ENCODE results near the gene TRMT10C. TPM values are rescaled to one million over a fixed set of nuclear protein-coding genes. Genes with fewer than 3 reads are reported as not detected.
"Not testable (repeated sequence)": the region's sequence is repeated elsewhere in the genome, so short reads cannot be mapped to it uniquely, and the experiment has no call there.

Gene TRMT10C
- total RNA-seq, 1 experiment from 2014 or later: 32.5 TPM

- Mint-ChIP-seq H3K27ac (ENCODE audit: low read depth, unreplicated experiment) (no peak overlapping the region), H3K4me3 (ENCODE audit: unreplicated experiment) (no peak overlapping the region), H3K36me3 (ENCODE audit: insufficient read depth, unreplicated experiment) (no peaks in the 10 kb centered on the region), H3K4me1 (ENCODE audit: insufficient read depth, unreplicated experiment) (no peaks in the 10 kb centered on the region), H3K9me3 (ENCODE audit: unreplicated experiment) (no peaks in the 10 kb centered on the region), H3K27me3 (ENCODE audit: insufficient read depth, unreplicated experiment) (no peaks in the 10 kb centered on the region)
- no peak for DNase-seq (ENCODE audit: unreplicated experiment)
- ChIA-PET CTCF (interaction anchor here (0.6 to 0.7 kb wide), 3 partner anchors 35 to 353 kb away, joined by 3 read pairs; no protein-coding TSS in a partner anchor), POLR2A (no interaction called here)
- intact Hi-C loops (cut with micrococcal nuclease): no loop called here
- BruUV-seq (replicated peaks): no TSS peak
- no peak for TF ChIP-seq CTCF (IDR thresholded peaks at IDR 0.05; ENCODE audit: unreplicated experiment)
Measured at GRCh38 chr3:101548527-101549105, 13.1 kb upstream of the TRMT10C start.

- DNase-seq (ENCODE audit: unreplicated experiment): no peak
- CTCF ChIA-PET: no interaction called here
- intact Hi-C loops (cut with micrococcal nuclease): no loop called here
- TF ChIP-seq CTCF (IDR thresholded peaks at IDR 0.05; ENCODE audit: unreplicated experiment): no peak
- H3K4me3 Mint-ChIP-seq (ENCODE audit: unreplicated experiment): no peak overlapping the region
- no peak overlapping the region for H3K27ac Mint-ChIP-seq (ENCODE audit: low read depth, unreplicated experiment)
- POLR2A ChIA-PET: no interaction called here
- no peaks in the 10 kb centered on the region for H3K27me3 Mint-ChIP-seq (ENCODE audit: insufficient read depth, unreplicated experiment)
- H3K9me3 Mint-ChIP-seq (ENCODE audit: unreplicated experiment): no peaks in the 10 kb centered on the region
- no peaks in the 10 kb centered on the region for H3K4me1 Mint-ChIP-seq (ENCODE audit: insufficient read depth, unreplicated experiment)
- no peaks in the 10 kb centered on the region for H3K36me3 Mint-ChIP-seq (ENCODE audit: insufficient read depth, unreplicated experiment)
- BruUV-seq (replicated peaks): no TSS peak
Measured at GRCh38 chr3:101549473-101549872, 12.2 kb upstream of the TRMT10C start.

- H3K4me3 Mint-ChIP-seq (ENCODE audit: unreplicated experiment); H3K27ac Mint-ChIP-seq (ENCODE audit: low read depth, unreplicated experiment); H3K27me3 Mint-ChIP-seq (ENCODE audit: insufficient read depth, unreplicated experiment); CTCF ChIA-PET; BruUV-seq (replicated peaks); H3K9me3 Mint-ChIP-seq (ENCODE audit: unreplicated experiment); intact Hi-C loops (cut with micrococcal nuclease); H3K36me3 Mint-ChIP-seq (ENCODE audit: insufficient read depth, unreplicated experiment); DNase-seq (ENCODE audit: unreplicated experiment); H3K4me1 Mint-ChIP-seq (ENCODE audit: insufficient read depth, unreplicated experiment); POLR2A ChIA-PET: not testable (repeated sequence)
Measured at GRCh38 chr3:101551359-101552081, 10.1 kb upstream of the TRMT10C start.

GRCh38 chr3:101553381-101553780 is 8.3 kb upstream of the TRMT10C start:
- H3K27me3 Mint-ChIP-seq (ENCODE audit: insufficient read depth, unreplicated experiment); DNase-seq (ENCODE audit: unreplicated experiment); intact Hi-C loops (cut with micrococcal nuclease); BruUV-seq (replicated peaks); H3K4me1 Mint-ChIP-seq (ENCODE audit: insufficient read depth, unreplicated experiment); CTCF ChIA-PET; H3K9me3 Mint-ChIP-seq (ENCODE audit: unreplicated experiment); H3K4me3 Mint-ChIP-seq (ENCODE audit: unreplicated experiment); H3K27ac Mint-ChIP-seq (ENCODE audit: low read depth, unreplicated experiment); H3K36me3 Mint-ChIP-seq (ENCODE audit: insufficient read depth, unreplicated experiment): not testable (repeated sequence)
- POLR2A ChIA-PET: interaction anchor here (1.0 kb wide), 1 partner anchor 21 kb away, joined by 3 read pairs; the partner anchor contains the start of gene PCNP

- DNase-seq (ENCODE audit: unreplicated experiment): no peak
- Mint-ChIP-seq H3K27me3 (ENCODE audit: insufficient read depth, unreplicated experiment) (no peaks in the 10 kb centered on the region), H3K9me3 (ENCODE audit: unreplicated experiment) (no peaks in the 10 kb centered on the region), H3K36me3 (ENCODE audit: insufficient read depth, unreplicated experiment) (no peaks in the 10 kb centered on the region), H3K27ac (ENCODE audit: low read depth, unreplicated experiment) (no peak overlapping the region), H3K4me3 (ENCODE audit: unreplicated experiment) (no peak overlapping the region), H3K4me1 (ENCODE audit: insufficient read depth, unreplicated experiment) (no peaks in the 10 kb centered on the region)
- ChIA-PET CTCF (no interaction called here), POLR2A (interaction anchor here (0.6 kb wide), 2 partner anchors 67 to 123 kb away, joined by 3 to 4 read pairs; no protein-coding TSS in a partner anchor)
- no peak for TF ChIP-seq CTCF (IDR thresholded peaks at IDR 0.05; ENCODE audit: unreplicated experiment)
- no TSS peak for BruUV-seq (replicated peaks)
- intact Hi-C loops (cut with micrococcal nuclease): no loop called here
Measured at GRCh38 chr3:101556064-101556463, 5.6 kb upstream of the TRMT10C start.

All from MCF 10A (cell line).